GM12891 (cell line): ENCODE measurements around the gene PKNOX2.

Source experiments
- DNase-seq: peaks from one replicate; pipeline ENCODE4 v3.0.0; 2011; ENCODE audit warnings: low spot score; ENCODE audit not compliant: insufficient read length
- FAIRE-seq: peaks from 2 replicates; lab custom pipeline; 2011; peaks lifted over from hg19 to GRCh38; lab: Jason Lieb, UNC
- PAX5 ChIP-seq: IDR thresholded peaks from 2 replicates; pipeline ENCODE4 v1.6.1; 2011; ENCODE audit warnings: low read length, moderate library complexity, mild to moderate bottlenecking; ENCODE audit not compliant: insufficient read depth, severe bottlenecking
- POLR2A ChIP-seq: IDR thresholded peaks from 2 replicates; pipeline ENCODE4 v1.6.1; 2011; ENCODE audit warnings: low read depth, low read length, control low read depth
- POLR2AphosphoS5 ChIP-seq: IDR thresholded peaks from 2 replicates; pipeline ENCODE4 v1.6.1; 2011; ENCODE audit warnings: low read depth, low read length, control low read depth
- POU2F2 ChIP-seq: IDR thresholded peaks from 2 replicates; pipeline ENCODE4 v1.6.1; 2011; ENCODE audit warnings: low read depth, mild to moderate bottlenecking, control low read depth, low read length, moderate library complexity
- SPI1 ChIP-seq: IDR thresholded peaks from 2 replicates; pipeline ENCODE4 v1.6.1; 2011; ENCODE audit warnings: low read depth, low read length, control low read depth
- TAF1 ChIP-seq: IDR thresholded peaks from 2 replicates; pipeline ENCODE4 v1.6.1; 2011; ENCODE audit warnings: low read depth, low read length, control low read depth

PKNOX2 gene

GRCh38 chr11:125364121-125364826, 199.7 kb downstream of the PKNOX2 start:
- DNase-seq (no peak), FAIRE-seq (no peak)
- TF ChIP-seq POU2F2 (no peak), POLR2AphosphoS5 (no peak), TAF1 (no peak), SPI1 (no peak), POLR2A (no peak), PAX5 (no peak)

GRCh38 chr11:125365196-125365931, 200.8 kb downstream of the PKNOX2 start:
- DNase-seq (no peak), FAIRE-seq (no peak)
- TF ChIP-seq PAX5: no peak
- TF ChIP-seq POLR2AphosphoS5: no peak
- no peak for TF ChIP-seq POLR2A
- no peak for TF ChIP-seq SPI1

- no peak for DNase-seq
- no peak for FAIRE-seq
- TF ChIP-seq SPI1 (no peak), POU2F2 (no peak), POLR2A (no peak), TAF1 (no peak), POLR2AphosphoS5 (no peak), PAX5 (no peak)
Measured at GRCh38 chr11:125367710-125368109, 203.2 kb downstream of the PKNOX2 start.

GRCh38 chr11:125368757-125369156, 204.2 kb downstream of the PKNOX2 start:
- FAIRE-seq: no peak

GRCh38 chr11:125369808-125370207, 205.3 kb downstream of the PKNOX2 start:
- FAIRE-seq (no peak), DNase-seq (no peak)
- TF ChIP-seq TAF1 (no peak), POLR2AphosphoS5 (no peak), POLR2A (no peak), SPI1 (no peak), POU2F2 (no peak), PAX5 (no peak)

More at GRCh38 chr11:125368757-125369156, 204.2 kb downstream of the PKNOX2 start:
- DNase-seq: no peak
- no peak for TF ChIP-seq POLR2A
- no peak for TF ChIP-seq PAX5
- no peak for TF ChIP-seq SPI1
- no peak for TF ChIP-seq TAF1
- TF ChIP-seq POU2F2: no peak
- TF ChIP-seq POLR2AphosphoS5: no peak

- DNase-seq (no peak), FAIRE-seq (no peak)
- TF ChIP-seq POU2F2: no peak
- no peak for TF ChIP-seq PAX5
- no peak for TF ChIP-seq POLR2AphosphoS5
- TF ChIP-seq TAF1: no peak
- no peak for TF ChIP-seq SPI1
- no peak for TF ChIP-seq POLR2A
Measured at GRCh38 chr11:125370561-125371389, 206.2 kb downstream of the PKNOX2 start.

- TF ChIP-seq PAX5 (no peak), TAF1 (no peak), POLR2AphosphoS5 (no peak), POLR2A (no peak)
- no peak for DNase-seq
- FAIRE-seq: no peak
Measured at GRCh38 chr11:125371431-125371935, 206.9 kb downstream of the PKNOX2 start.

- DNase-seq (no peak), FAIRE-seq (no peak)
- TF ChIP-seq POU2F2: no peak
Measured at GRCh38 chr11:125372088-125372487, 207.5 kb downstream of the PKNOX2 start.

GRCh38 chr11:125372911-125373310, 208.4 kb downstream of the PKNOX2 start:
- FAIRE-seq (no peak), DNase-seq (no peak)
- no peak for TF ChIP-seq PAX5
- no peak for TF ChIP-seq POLR2AphosphoS5
- TF ChIP-seq POLR2A: no peak
- TF ChIP-seq TAF1: no peak
- no peak for TF ChIP-seq POU2F2
- TF ChIP-seq SPI1: no peak
